Measurements from ENCODE around the gene B3GAT3.

Gene B3GAT3

GRCh38 chr11:62604460-62605120 lies 17.2 kb downstream of the B3GAT3 start:
- in situ Hi-C loops (cut with HindIII; ENCODE audit: low sequenced_read_pairs): no loop called here

GRCh38 chr11:62603776-62604299 lies 17.9 kb downstream of the B3GAT3 start:
- in situ Hi-C loops (cut with HindIII; ENCODE audit: low sequenced_read_pairs): no loop called here

GRCh38 chr11:62603072-62603408 lies 18.7 kb downstream of the B3GAT3 start:
- in situ Hi-C loops (cut with HindIII; ENCODE audit: low sequenced_read_pairs): no loop called here

- in situ Hi-C loops (cut with HindIII; ENCODE audit: low sequenced_read_pairs): no loop called here
These were observed 19.4 kb downstream of the B3GAT3 start for GRCh38 chr11:62602141-62603071.

GRCh38 chr11:62601372-62602140 lies 20.2 kb downstream of the B3GAT3 start, which contains the start of gene MTA2:
MTA2 (minus strand) TSS chr11:62601865; CDS start chr11:62601450, 415 bp downstream.
- in situ Hi-C loops (cut with HindIII; ENCODE audit: low sequenced_read_pairs): no loop called here

GRCh38 chr11:62601122-62601371 lies 20.7 kb downstream of the B3GAT3 start:
- in situ Hi-C loops (cut with HindIII; ENCODE audit: low sequenced_read_pairs): no loop called here

GRCh38 chr11:62600367-62601121 lies 21.2 kb downstream of the B3GAT3 start:
- in situ Hi-C loops (cut with HindIII; ENCODE audit: low sequenced_read_pairs): no loop called here

GRCh38 chr11:62599901-62600300 lies 21.9 kb downstream of the B3GAT3 start:
- in situ Hi-C loops (cut with HindIII; ENCODE audit: low sequenced_read_pairs): loop anchor here (5.0 kb wide), 1 partner anchor 83 kb away; no protein-coding TSS in a partner anchor

- in situ Hi-C loops (cut with HindIII; ENCODE audit: low sequenced_read_pairs): loop anchor here (5.0 kb wide), 1 partner anchor 82 kb away; no protein-coding TSS in a partner anchor
These were observed 22.6 kb downstream of the B3GAT3 start for GRCh38 chr11:62599069-62599696.

GRCh38 chr11:62595124-62595523 lies 26.7 kb downstream of the B3GAT3 start:
- in situ Hi-C loops (cut with HindIII; ENCODE audit: low sequenced_read_pairs): loop anchor here (5.0 kb wide), 1 partner anchor 78 kb away; no protein-coding TSS in a partner anchor

GRCh38 chr11:62593434-62594044 lies 28.2 kb downstream of the B3GAT3 start:
- in situ Hi-C loops (cut with HindIII; ENCODE audit: low sequenced_read_pairs): no loop called here

GRCh38 chr11:62592989-62593421 lies 28.8 kb downstream of the B3GAT3 start:
- in situ Hi-C loops (cut with HindIII; ENCODE audit: low sequenced_read_pairs): no loop called here

GRCh38 chr11:62592146-62592815 lies 29.5 kb downstream of the B3GAT3 start:
- in situ Hi-C loops (cut with HindIII; ENCODE audit: low sequenced_read_pairs): no loop called here

- in situ Hi-C loops (cut with HindIII; ENCODE audit: low sequenced_read_pairs): no loop called here
These were observed 30.2 kb downstream of the B3GAT3 start, which contains the start of gene TUT1 for GRCh38 chr11:62591448-62592145. TUT1 (minus strand) TSS chr11:62591523; CDS start chr11:62591485, 38 bp downstream.

GRCh38 chr11:62588966-62589637 lies 32.7 kb downstream of the B3GAT3 start:
- in situ Hi-C loops (cut with HindIII; ENCODE audit: low sequenced_read_pairs): loop anchor here (10.0 kb wide), 1 partner anchor 46 kb away; no protein-coding TSS in a partner anchor

- in situ Hi-C loops (cut with HindIII; ENCODE audit: low sequenced_read_pairs): loop anchor here (10.0 kb wide), 1 partner anchor 49 kb away; no protein-coding TSS in a partner anchor
These were observed 36.4 kb downstream of the B3GAT3 start for GRCh38 chr11:62585356-62585755.

GRCh38 chr11:62581735-62582134 lies 40.1 kb downstream of the B3GAT3 start:
- in situ Hi-C loops (cut with HindIII; ENCODE audit: low sequenced_read_pairs): loop anchor here (10.0 kb wide), 1 partner anchor 53 kb away; no protein-coding TSS in a partner anchor

All from endothelial cell of hepatic sinusoid (primary cell).